ENCODE data around the gene MAPK7. TPM values are rescaled to one million over a fixed set of nuclear protein-coding genes. Genes with fewer than 3 reads are reported as not detected.

The MAPK7 gene
- total and polyA plus RNA-seq, 2 of the 8 experiments (the other 6 are each of a cell fraction or from before 2014, with no cell fraction given): 15.2 to 28.1 TPM

DNA sequence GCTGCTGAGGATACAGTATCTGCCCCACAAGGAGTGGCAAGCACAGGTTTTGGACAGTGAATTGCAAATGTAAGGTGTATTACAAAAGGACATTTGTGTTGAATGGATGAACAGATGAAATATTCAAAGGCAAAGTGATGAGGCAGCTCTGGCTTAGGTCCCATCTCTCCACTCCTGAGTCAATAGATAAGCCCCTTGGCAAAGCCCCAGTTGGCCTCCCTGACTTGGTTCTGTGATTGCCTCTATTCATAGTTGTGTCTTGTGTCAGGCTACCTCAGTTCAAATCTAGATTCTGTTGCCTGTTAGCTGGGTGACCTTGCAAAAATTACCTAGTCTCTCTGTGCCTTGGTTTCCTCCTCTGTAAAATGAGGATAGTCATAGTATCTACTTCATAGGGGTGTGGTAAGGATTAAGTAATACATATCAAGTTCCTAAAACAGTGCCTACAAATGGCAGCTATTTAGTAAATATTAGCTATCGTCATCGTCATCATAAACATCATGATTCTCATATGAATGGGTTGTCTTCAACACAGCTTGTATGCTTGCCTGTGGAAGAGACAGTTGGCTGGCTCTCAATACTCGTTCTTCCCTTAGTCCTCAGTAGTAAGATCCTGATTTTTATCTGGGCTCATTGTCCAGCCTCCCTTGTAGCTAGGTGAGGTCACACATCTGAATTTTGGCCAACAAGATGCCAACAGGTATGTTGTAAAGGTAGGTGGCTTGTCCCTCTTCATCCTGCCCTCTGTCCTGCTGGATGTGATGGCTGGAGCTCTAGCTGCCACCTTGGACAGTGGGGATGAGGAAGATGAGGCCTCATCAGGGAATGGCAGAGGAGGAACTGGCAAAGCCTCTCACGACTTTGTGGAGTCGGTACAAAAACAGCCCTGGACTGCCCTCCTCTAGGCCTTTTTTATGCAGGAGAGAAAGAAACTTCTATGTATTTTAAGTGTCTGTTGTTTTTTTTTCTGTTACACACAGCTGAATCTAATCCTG is 10.8 kb downstream of the MAPK7 start:
- Histone ChIP-seq H2BK5ac (ENCODE audit: low read depth, low read length) (no peak overlapping the region), H4K91ac (replicated peaks; ENCODE audit: insufficient read length, low read length) (peak overlapping the region; percentile 63), H2BK120ac (replicated peaks; ENCODE audit: low read depth, low read length) (peak overlapping the region; percentile 29), H3K4me3 (ENCODE audit: extremely low read depth in 1 of 4, insufficient read depth in 2 of 4, low read depth in 3 of 4, low read length in 4 of 4) (no peak overlapping the region), H3K79me2 (ENCODE audit: control insufficient read depth in 1 of 2, insufficient read depth in 2 of 2, low read length in 2 of 2) (no peaks in the 10 kb centered on the region), H3K79me1 (ENCODE audit: low read depth, low read length) (no peaks in the 10 kb centered on the region; the same call in 1 of the 2 replicates), H2BK15ac (ENCODE audit: low read length) (peak overlapping the region; percentile 96; the same call in 1 of the 2 replicates), H3K4me2 (ENCODE audit: insufficient read depth in 1 of 2, low read depth in 2 of 2, low read length in 2 of 2) (no peak overlapping the region), H3K27me3 (replicated peaks in 1 of 4; ENCODE audit: control insufficient read depth in 3 of 4, extremely low read depth in 1 of 4, insufficient read depth in 3 of 4, low read length in 3 of 4) (no peaks in the 10 kb centered on the region), H3K9ac (replicated peaks in 1 of 4; ENCODE audit: extremely low read depth in 1 of 4, low read depth in 3 of 4, low read length in 3 of 4) (no peak overlapping the region), H3K56ac (replicated peaks; ENCODE audit: insufficient read length, low read depth, low read length) (no peak overlapping the region), H4K5ac (ENCODE audit: insufficient read length, low read depth, low read length) (no peak overlapping the region), H4K8ac (ENCODE audit: extremely low read depth, insufficient read depth, low read length) (no peak overlapping the region), H3K4me1 (replicated peaks in 1 of 4; ENCODE audit: control insufficient read depth in 3 of 4, insufficient read depth in 4 of 4, low read length in 3 of 4) (peaks cover 8 to 22% (median 15%) of the 10 kb centered on the region in 4 experiments), H4K20me1 (replicated peaks in 1 of 2; ENCODE audit: control insufficient read depth in 1 of 2, insufficient read depth in 2 of 2, low read length in 2 of 2) (peaks cover 3 to 6% of the 10 kb centered on the region in 2 experiments), H2BK12ac (ENCODE audit: low read depth, low read length) (no peak overlapping the region), H3K18ac (ENCODE audit: extremely low read depth, low read length) (no peak overlapping the region; the same call in 1 of the 2 replicates), H3K4ac (replicated peaks; ENCODE audit: insufficient read length, low read depth, low read length) (no peak overlapping the region), H2AK5ac (ENCODE audit: low read depth, low read length) (no peak overlapping the region; the same call in 1 of the 2 replicates), H3K14ac (ENCODE audit: insufficient read length) (no peak overlapping the region), H3K36me3 (ENCODE audit: control insufficient read depth in 2 of 4, insufficient read depth in 4 of 4, low read length in 3 of 4) (peaks cover 2 to 15% (median 5%) of the 10 kb centered on the region in 4 experiments; a peak in 6 of 8 replicates), H3K23ac (ENCODE audit: insufficient read length) (no peak overlapping the region), H3K9me3 (ENCODE audit: insufficient read depth in 2 of 2, low read depth in 1 of 2, low read length in 1 of 2) (no peaks in the 10 kb centered on the region), H3K23me2 (ENCODE audit: low read depth, low read length) (peaks cover 3% of the 10 kb centered on the region; the same call in 1 of the 2 replicates), H2AFZ (ENCODE audit: low read length) (no peak overlapping the region), H2BK20ac (ENCODE audit: low read length) (peak overlapping the region; percentile 55; the same call in 1 of the 2 replicates), H3K27ac (ENCODE audit: low read depth, low read length) (no peak overlapping the region)
- no peak for DNase-seq (ENCODE audit: low read depth in 1 of 2, low spot score in 2 of 2)
- no peak for FAIRE-seq
- WGBS, 2 experiments (ENCODE audit: extremely low coverage in 1 of 2, insufficient coverage in 1 of 2, insufficient read length in 1 of 2, insufficient replicate concordance in 2 of 2, low coverage in 1 of 2, low lambda C conversion rate in 2 of 2, missing lambda C conversion rate in 1 of 2): 95% methylated on average over 5 of the region's 5 CpGs; no CpG with 5 or more reads in 1 of the 2 experiments
- ChIA-PET POLR2A (ENCODE audit: partially characterized antibody) (interaction anchor here (0.8 to 2.6 kb wide), 3 partner anchors 10 to 64 kb away, joined by 3 to 17 read pairs (median 3); partner anchors contain the start of gene MAPK7), CTCF (ENCODE audit: partially characterized antibody) (interaction anchor here (1.0 to 1.7 kb wide), 7 partner anchors 8 to 356 kb away, joined by 3 to 7 read pairs (median 3); no protein-coding TSS in a partner anchor)
- TF ChIP-seq TBP (IDR thresholded peaks at IDR 0.05; ENCODE audit: low read depth, low read length): no peak
- no peak for TF ChIP-seq SIN3A (conservative IDR thresholded peaks at IDR 0.05 in 1 of 2, IDR thresholded peaks at IDR 0.05 in 1 of 2; ENCODE audit: low read depth in 1 of 2, low read length in 2 of 2)
- no peak for TF ChIP-seq TAF1 (IDR thresholded peaks at IDR 0.05; ENCODE audit: low read depth, low read length)
- no peak for TF ChIP-seq SIX5 (IDR thresholded peaks at IDR 0.05; ENCODE audit: low read depth, low read length)
- no peak for TF ChIP-seq SAP30 (IDR thresholded peaks at IDR 0.05; ENCODE audit: insufficient read depth, insufficient replicate concordance, low read length)
- TF ChIP-seq, protein P1, sequence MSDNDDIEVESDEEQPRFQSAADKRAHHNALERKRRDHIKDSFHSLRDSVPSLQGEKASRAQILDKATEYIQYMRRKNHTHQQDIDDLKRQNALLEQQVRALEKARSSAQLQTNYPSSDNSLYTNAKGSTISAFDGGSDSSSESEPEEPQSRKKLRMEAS (IDR thresholded peaks at IDR 0.05): no peak
- no peak for TF ChIP-seq CTCF (IDR thresholded peaks at IDR 0.05; ENCODE audit: control extremely low read depth in 1 of 3, insufficient read depth in 1 of 3, low read depth in 1 of 3, low read length in 3 of 3)

All from H1 (cell line).